H9 (cell line): Measurements from ENCODE around the gene OR4D1. TPM values are rescaled to one million over a fixed set of nuclear protein-coding genes. Genes with fewer than 3 reads are reported as not detected.

Experiments
- DNase-seq: peaks from one replicate; pipeline ENCODE4 v3.0.0-alpha.2; 2017
- H2AFZ ChIP-seq: one replicate; pipeline ENCODE4 v1.6.1; 2013; ENCODE audit warnings: mild to moderate bottlenecking, low read length, control low read depth, moderate library complexity
- H2AK5ac ChIP-seq: 2 replicates; pipeline ENCODE4 v1.6.1; 2013; ENCODE audit warnings: low read length, control low read depth, mixed read lengths; ENCODE audit not compliant: insufficient read length
- H2BK120ac ChIP-seq: one replicate; pipeline ENCODE4 v1.6.1; 2013; ENCODE audit warnings: low read depth, mild to moderate bottlenecking, low read length, control low read depth, inconsistent platforms; ENCODE audit not compliant: poor library complexity, severe bottlenecking
- H2BK12ac ChIP-seq: 2 replicates; pipeline ENCODE4 v1.6.1; 2013; ENCODE audit warnings: low read length, control low read depth, mixed read lengths, low read depth; ENCODE audit not compliant: insufficient read length
- H2BK15ac ChIP-seq: 2 replicates; pipeline ENCODE4 v1.6.1; 2013; ENCODE audit warnings: low read depth, low read length, control low read depth
- H2BK20ac ChIP-seq: one replicate; pipeline ENCODE4 v1.6.1; 2013; ENCODE audit warnings: low read depth, mild to moderate bottlenecking, low read length, control low read depth, inconsistent platforms; ENCODE audit not compliant: poor library complexity, severe bottlenecking
- H2BK5ac ChIP-seq: 2 replicates; pipeline ENCODE4 v1.6.1; 2013; ENCODE audit warnings: low read length, control low read depth, mixed read lengths; ENCODE audit not compliant: insufficient read length
- H3K14ac ChIP-seq: 2 replicates; pipeline ENCODE4 v1.6.1; 2013; ENCODE audit warnings: low read length, control low read depth; ENCODE audit not compliant: insufficient read depth
- H3K18ac ChIP-seq: 2 replicates; pipeline ENCODE4 v1.6.1; 2013; ENCODE audit warnings: low read depth, mild to moderate bottlenecking, mixed read lengths, low read length, control low read depth; ENCODE audit not compliant: insufficient read length
- H3K23ac ChIP-seq: 2 replicates; pipeline ENCODE4 v1.6.1; 2013; ENCODE audit warnings: low read length, control low read depth, mixed read lengths, low read depth; ENCODE audit not compliant: insufficient read length
- H3K23me2 ChIP-seq: 2 replicates; pipeline ENCODE4 v1.6.1; 2013; ENCODE audit warnings: low read depth, mild to moderate bottlenecking, mixed read lengths, low read length, control low read depth; ENCODE audit not compliant: insufficient read length, poor library complexity, severe bottlenecking
- H3K27ac ChIP-seq: 2 replicates; pipeline ENCODE4 v1.5.1; 2013; ENCODE audit warnings: low read length, control low read depth, mixed read lengths, low read depth; ENCODE audit not compliant: insufficient read length
- H3K27me3 ChIP-seq: 2 replicates; pipeline ENCODE4 v1.6.1; 2013; ENCODE audit warnings: low read length, control low read depth, inconsistent platforms; ENCODE audit not compliant: insufficient read depth
- H3K4ac ChIP-seq: 2 replicates; pipeline ENCODE4 v1.6.1; 2013; ENCODE audit warnings: low read depth, mild to moderate bottlenecking, control low read depth, inconsistent platforms, low read length, moderate library complexity
- H3K4me1 ChIP-seq: 2 replicates; pipeline ENCODE4 v1.6.1; 2013; ENCODE audit warnings: low read length, control low read depth, inconsistent platforms; ENCODE audit not compliant: insufficient read depth
- H3K4me2 ChIP-seq: 2 replicates; pipeline ENCODE4 v1.6.1; 2013; ENCODE audit warnings: low read length, control low read depth, mixed read lengths; ENCODE audit not compliant: insufficient read length, insufficient read depth
- H3K56ac ChIP-seq: 2 replicates; pipeline ENCODE4 v1.6.1; 2013; ENCODE audit warnings: low read depth, mild to moderate bottlenecking, mixed read lengths, low read length, control low read depth; ENCODE audit not compliant: insufficient read length
- H3K79me1 ChIP-seq: 2 replicates; pipeline ENCODE4 v1.6.1; 2013; ENCODE audit warnings: low read depth, mild to moderate bottlenecking, moderate library complexity, low read length, control low read depth, inconsistent platforms; ENCODE audit not compliant: insufficient read depth, poor library complexity, severe bottlenecking
- H3K79me2 ChIP-seq: 2 replicates; pipeline ENCODE4 v1.6.1; 2013; ENCODE audit warnings: low read length, control low read depth, inconsistent platforms; ENCODE audit not compliant: insufficient read depth
- H3K9ac ChIP-seq: 2 replicates; pipeline ENCODE4 v1.6.1; 2013; ENCODE audit warnings: low read length, control low read depth, mixed read lengths; ENCODE audit not compliant: insufficient read length; ENCODE audit errors: extremely low read depth
- H3K9me3 ChIP-seq: one replicate; pipeline ENCODE4 v1.6.1; 2013; ENCODE audit warnings: low read depth, low read length, inconsistent platforms; ENCODE audit not compliant: control insufficient read depth
- H3T11ph ChIP-seq: one replicate; pipeline ENCODE4 v1.6.1; 2013; ENCODE audit warnings: mild to moderate bottlenecking, low read length, control low read depth, inconsistent platforms
- H4K20me1 ChIP-seq: one replicate; pipeline ENCODE4 v1.6.1; 2013; ENCODE audit not compliant: control insufficient read depth, insufficient read length, insufficient read depth
- H4K5ac ChIP-seq: 2 replicates; pipeline ENCODE4 v1.6.1; 2013; ENCODE audit warnings: low read depth, mild to moderate bottlenecking, mixed read lengths, low read length, control low read depth; ENCODE audit not compliant: insufficient read length
- H4K8ac ChIP-seq: replicated peaks from 2 replicates; pipeline ENCODE4 v1.6.1; 2013; ENCODE audit warnings: low read length, control low read depth, mixed read lengths, low read depth; ENCODE audit not compliant: insufficient read length
- H4K91ac ChIP-seq: 2 replicates; pipeline ENCODE4 v1.6.1; 2013; ENCODE audit warnings: low read depth, mild to moderate bottlenecking, moderate library complexity, mixed read lengths, low read length, control low read depth; ENCODE audit not compliant: insufficient read length
- H3K27ac Mint-ChIP-seq, 3 experiments: 2 replicates in 2 of 3; 3 replicates in 1 of 3; pipeline ENCODE4 v1.8.0; 2020 to 2021; ENCODE audit warnings: mixed read lengths in 3 of 3, mild to moderate bottlenecking in 1 of 3, moderate library complexity in 1 of 3
- H3K27me3 Mint-ChIP-seq: 2 replicates; pipeline ENCODE4 v1.8.0; 2021; ENCODE audit warnings: low read depth, mild to moderate bottlenecking, moderate library complexity, mixed read lengths
- H3K36me3 Mint-ChIP-seq, 3 experiments: 2 replicates in 2 of 3; 3 replicates in 1 of 3; pipeline ENCODE4 v1.8.0; 2020 to 2021; ENCODE audit warnings: low read depth in 3 of 3, mixed read lengths in 3 of 3; ENCODE audit not compliant: insufficient read depth in 1 of 3
- H3K4me1 Mint-ChIP-seq, 2 experiments: 2 replicates each; pipeline ENCODE4 v1.8.0; 2020; ENCODE audit warnings: mixed read lengths in 2 of 2
- H3K4me3 Mint-ChIP-seq, 2 experiments: 2 replicates in 1 of 2; 3 replicates in 1 of 2; pipeline ENCODE4 v1.8.0; 2020 to 2021; ENCODE audit warnings: mild to moderate bottlenecking in 2 of 2, mixed read lengths in 2 of 2, moderate library complexity in 1 of 2
- H3K9me3 Mint-ChIP-seq, 2 experiments: 2 replicates in 1 of 2; 3 replicates in 1 of 2; pipeline ENCODE4 v1.8.0; 2020; ENCODE audit warnings: mild to moderate bottlenecking in 2 of 2, mixed read lengths in 2 of 2, moderate library complexity in 1 of 2
- WGBS: extraction: QIAGEN DNeasy Blood & Tissue Kit; methylation state at CpG from one replicate; pipeline ENCODE4 v1.1.7; 2013; ENCODE audit warnings: missing lambda C conversion rate, low lambda C conversion rate, mixed read lengths; ENCODE audit not compliant: insufficient read length; ENCODE audit errors: extremely low coverage; 5-methylcytosine and 5-hydroxymethylcytosine counted together
- total RNA-seq: library from RNA; stranded (reverse); gene quantifications from 2 replicates; pipeline ENCODE4 v1.2.1, GENCODE V29; 2021
- TF ChIP-seq, protein P1 (sequence below): fragments of 200-600 bp; sonication (generic); conservative IDR thresholded peaks from 3 replicates; pipeline ENCODE4 v1.8.0; 2021; ENCODE audit warnings: antibody characterized with exemption, mild to moderate bottlenecking

The OR4D1 gene
- total RNA-seq, 1 experiment from 2014 or later: 0.11 TPM

DNA sequence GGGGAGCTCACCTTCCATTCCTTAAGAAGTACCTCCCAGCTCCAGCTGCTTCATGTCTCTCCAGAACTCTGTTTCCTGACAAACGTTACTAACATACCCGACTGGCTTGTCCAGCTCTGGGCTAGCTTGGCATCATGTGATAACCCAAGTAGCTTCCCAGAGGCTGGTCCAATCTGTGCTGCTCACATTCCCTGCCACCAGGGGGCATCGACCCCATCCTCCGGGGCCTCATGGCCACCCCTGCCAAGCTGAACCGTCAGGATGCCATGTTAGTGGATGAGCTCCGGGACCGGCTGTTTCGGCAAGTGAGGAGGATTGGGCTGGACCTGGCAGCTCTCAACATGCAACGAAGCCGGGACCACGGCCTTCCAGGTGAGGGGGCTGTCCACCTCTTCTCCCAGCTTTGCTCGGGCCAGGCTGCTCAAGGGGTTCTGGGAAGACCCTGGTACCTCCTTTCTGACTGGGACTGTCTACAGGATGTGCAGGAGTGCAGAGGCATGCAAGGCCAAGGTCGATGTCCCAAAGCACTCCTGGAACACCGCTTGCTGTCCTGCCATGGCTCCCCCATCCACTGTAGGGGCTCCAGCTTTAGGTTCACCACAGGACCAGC lies 51.9 kb downstream of the OR4D1 start:
- Histone ChIP-seq H3K9me3 (no peaks in the 10 kb centered on the region), H3K23ac (no peak overlapping the region), H4K91ac (no peak overlapping the region), H3K4me2 (no peak overlapping the region), H4K20me1 (no peaks in the 10 kb centered on the region), H3K14ac (0 out of 2 replicates have a peak overlapping the region, but pooled peaks have one; percentile 40), H3K27me3 (no peaks in the 10 kb centered on the region), H3K9ac (no peak overlapping the region), H2AK5ac (no peak overlapping the region), H3K79me2 (no peaks in the 10 kb centered on the region), H2BK5ac (no peak overlapping the region), H3K23me2 (no peaks in the 10 kb centered on the region), H3K18ac (peak overlapping the region; percentile 6), H3T11ph (no peak overlapping the region), H3K4ac (no peak overlapping the region), H3K4me1 (no peaks in the 10 kb centered on the region), H2AFZ (no peak overlapping the region), H4K5ac (no peak overlapping the region), H4K8ac (no peak overlapping the region), H3K27ac (no peak overlapping the region), H2BK12ac (no peak overlapping the region), H2BK20ac (no peak overlapping the region), H2BK15ac (0 out of 2 replicates have a peak overlapping the region, but pooled peaks have one; percentile 65), H2BK120ac (no peak overlapping the region), H3K79me1 (no peaks in the 10 kb centered on the region), H3K56ac (no peak overlapping the region)
- H3K9me3 Mint-ChIP-seq: no peaks in the 10 kb centered on the region
- DNase-seq: peak; percentile 93
- H3K27me3 Mint-ChIP-seq: peaks cover 40% of the 10 kb centered on the region
- WGBS: no CpG with 5 or more reads among the region's 14 CpGs
- 0 out of 7 replicates have a peak, but pooled peaks cover 0 to under 1% (median 0%) of the 10 kb centered on the region in 3 experiments for H3K36me3 Mint-ChIP-seq
- TF ChIP-seq, protein P1, sequence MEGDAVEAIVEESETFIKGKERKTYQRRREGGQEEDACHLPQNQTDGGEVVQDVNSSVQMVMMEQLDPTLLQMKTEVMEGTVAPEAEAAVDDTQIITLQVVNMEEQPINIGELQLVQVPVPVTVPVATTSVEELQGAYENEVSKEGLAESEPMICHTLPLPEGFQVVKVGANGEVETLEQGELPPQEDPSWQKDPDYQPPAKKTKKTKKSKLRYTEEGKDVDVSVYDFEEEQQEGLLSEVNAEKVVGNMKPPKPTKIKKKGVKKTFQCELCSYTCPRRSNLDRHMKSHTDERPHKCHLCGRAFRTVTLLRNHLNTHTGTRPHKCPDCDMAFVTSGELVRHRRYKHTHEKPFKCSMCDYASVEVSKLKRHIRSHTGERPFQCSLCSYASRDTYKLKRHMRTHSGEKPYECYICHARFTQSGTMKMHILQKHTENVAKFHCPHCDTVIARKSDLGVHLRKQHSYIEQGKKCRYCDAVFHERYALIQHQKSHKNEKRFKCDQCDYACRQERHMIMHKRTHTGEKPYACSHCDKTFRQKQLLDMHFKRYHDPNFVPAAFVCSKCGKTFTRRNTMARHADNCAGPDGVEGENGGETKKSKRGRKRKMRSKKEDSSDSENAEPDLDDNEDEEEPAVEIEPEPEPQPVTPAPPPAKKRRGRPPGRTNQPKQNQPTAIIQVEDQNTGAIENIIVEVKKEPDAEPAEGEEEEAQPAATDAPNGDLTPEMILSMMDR: peak; percentile 83
- H3K27ac Mint-ChIP-seq: no peak overlapping the region
- no peak overlapping the region for H3K4me3 Mint-ChIP-seq
- peaks cover 0 to 4% of the 10 kb centered on the region in 2 experiments; a peak in 1 of 4 replicates for H3K4me1 Mint-ChIP-seq
